DOHH2 (cell line): ENCODE data around the gene MPDZ.

ENCODE experiments used
- CTCF ChIP-seq: fragments of 200-600 bp; sonication (generic); IDR thresholded peaks from one replicate; pipeline ENCODE4 v1.5.1; 2014; ENCODE audit warnings: antibody characterized with exemption, mild to moderate bottlenecking, low read depth, low read length; ENCODE audit not compliant: poor library complexity, severe bottlenecking
- EZH2phosphoT487 ChIP-seq: fragments of 200-600 bp; sonication (generic); IDR thresholded peaks from 2 replicates; pipeline ENCODE4 v1.6.1; 2017; ENCODE audit warnings: borderline replicate concordance, mild to moderate bottlenecking, antibody characterized with exemption, low read length, moderate library complexity, mixed read lengths

GRCh38 chr9:13125261-13125660 is 154.2 kb downstream of the MPDZ start:
- TF ChIP-seq CTCF: no peak
- no peak for TF ChIP-seq EZH2phosphoT487
